Endothelial cell of umbilical vein (primary cell): ENCODE measurements around the gene ADAMTSL3. TPM values are rescaled to one million over a fixed set of nuclear protein-coding genes. Genes with fewer than 3 reads are reported as not detected.

Experiments used
- BruUV-seq: library from RNA; stranded (reverse); fragments of 400-500 nt; replicated peaks from 2 replicates; lab custom pipeline; 2021; lab: Mats Ljungman, UMichigan
- CTCF ChIA-PET: fragments of 300-600, 350-600 bp; sonication (Branson Sonifier 250); formaldehyde crosslinking; loops from one replicate; lab custom pipeline; 2021; ENCODE audit warnings: antibody characterized with exemption, inconsistent platforms; lab: Charles Lee
- POLR2A ChIA-PET: fragments of 300-600, 350-600 bp; sonication (Branson Sonifier 250); formaldehyde crosslinking; loops from one replicate; lab custom pipeline; 2021; ENCODE audit warnings: antibody characterized with exemption, inconsistent platforms; lab: Charles Lee
- DNase-seq: peaks from one replicate; pipeline ENCODE4 v3.0.0-alpha.2; 2011; ENCODE audit warnings: low read depth, low spot score
- FAIRE-seq: peaks from 2 replicates; lab custom pipeline; 2011; peaks lifted over from hg19 to GRCh38; lab: Jason Lieb, UNC
- H2AFZ ChIP-seq: 2 replicates; pipeline ENCODE4 v1.6.0; 2012; ENCODE audit warnings: low read depth, low read length, control low read depth, inconsistent platforms
- H3K27ac ChIP-seq: 2 replicates; pipeline ENCODE4 v1.5.1; 2011; ENCODE audit warnings: low read depth, mild to moderate bottlenecking, control low read depth, low read length, moderate library complexity; ENCODE audit not compliant: insufficient read depth
- H3K27me3 ChIP-seq, 2 experiments: 2 replicates each; pipeline versions ENCODE4 v1.6.0 to v1.6.1; 2011; ENCODE audit warnings: low read length in 2 of 2, mixed read lengths in 1 of 2; ENCODE audit not compliant: control insufficient read depth in 2 of 2, insufficient read depth in 2 of 2
- H3K36me3 ChIP-seq, 2 experiments: 2 replicates in 1 of 2; 3 replicates in 1 of 2; pipeline ENCODE4 v1.5.1; 2011; ENCODE audit warnings: low read length in 2 of 2, mild to moderate bottlenecking in 1 of 2, moderate library complexity in 1 of 2; ENCODE audit not compliant: control insufficient read depth in 2 of 2, insufficient read depth in 2 of 2; ENCODE audit errors: extremely low read depth in 1 of 2
- H3K4me1 ChIP-seq: 3 replicates; pipeline ENCODE4 v1.5.1; 2011; ENCODE audit warnings: mild to moderate bottlenecking, low read length; ENCODE audit not compliant: control insufficient read depth, insufficient read depth; ENCODE audit errors: extremely low read depth
- H3K4me2 ChIP-seq: 2 replicates; pipeline ENCODE4 v1.6.1; 2011; ENCODE audit warnings: low read length, control low read depth, mixed read lengths; ENCODE audit not compliant: insufficient read depth
- H3K4me3 ChIP-seq, 3 experiments: fragments of 200-600 bp in 1 of 3; sonication (generic), shearing (Covaris generic) in 1 of 3; replicated peaks in 1 of 3; 2 replicates each; pipeline ENCODE4 v1.5.1; 2011 to 2016; ENCODE audit warnings: control low read depth in 3 of 3, low read length in 3 of 3, mild to moderate bottlenecking in 2 of 3, inconsistent platforms in 1 of 3, low read depth in 1 of 3, moderate library complexity in 1 of 3; ENCODE audit not compliant: insufficient read depth in 1 of 3
- H3K79me2 ChIP-seq: 2 replicates; pipeline ENCODE4 v1.6.0; 2012; ENCODE audit warnings: low read length, inconsistent platforms; ENCODE audit not compliant: control insufficient read depth, insufficient read depth
- H3K9ac ChIP-seq: replicated peaks from 2 replicates; pipeline ENCODE3; 2011; ENCODE audit warnings: low read length, control low read depth; ENCODE audit not compliant: insufficient read depth; ENCODE audit errors: extremely low read depth
- H3K9me1 ChIP-seq: replicated peaks from 3 replicates; pipeline ENCODE4 v1.6.0; 2011; ENCODE audit warnings: mild to moderate bottlenecking, low read length; ENCODE audit not compliant: control insufficient read depth, insufficient read depth; ENCODE audit errors: extremely low read depth
- H3K9me3 ChIP-seq: replicated peaks from 2 replicates; pipeline ENCODE4 v1.5.1; 2012; ENCODE audit warnings: low read length, inconsistent platforms; ENCODE audit not compliant: control insufficient read depth, insufficient read depth
- H4K20me1 ChIP-seq: replicated peaks from 2 replicates; pipeline ENCODE3; 2011; ENCODE audit warnings: mild to moderate bottlenecking, low read length; ENCODE audit not compliant: control insufficient read depth, insufficient read depth; ENCODE audit errors: extremely low read depth
- EZH2 ChIP-seq: IDR thresholded peaks from 2 replicates; pipeline ENCODE4 v1.6.1; 2012; ENCODE audit warnings: borderline replicate concordance, low read depth, mild to moderate bottlenecking, moderate library complexity, low read length, inconsistent platforms; ENCODE audit not compliant: severe bottlenecking
- FOS ChIP-seq: IDR thresholded peaks from 2 replicates; pipeline ENCODE4 v1.6.1; 2011; ENCODE audit warnings: mild to moderate bottlenecking, low read length, moderate library complexity, borderline replicate concordance; ENCODE audit not compliant: insufficient read depth
- GATA2 ChIP-seq: IDR thresholded peaks from 2 replicates; pipeline ENCODE4 v1.7.0; 2011; ENCODE audit warnings: low read depth, mild to moderate bottlenecking, moderate library complexity, mixed read lengths, low read length; ENCODE audit not compliant: insufficient read length, insufficient read depth
- JUN ChIP-seq: IDR thresholded peaks from 2 replicates; pipeline ENCODE4 v1.6.1; 2011; ENCODE audit warnings: borderline replicate concordance, low read depth; ENCODE audit not compliant: insufficient read length, insufficient read depth
- MYC ChIP-seq: IDR thresholded peaks from one replicate; pipeline ENCODE4 v1.6.1; 2011; ENCODE audit warnings: mild to moderate bottlenecking, low read depth, low read length
- POLR2A ChIP-seq: IDR thresholded peaks from 2 replicates; pipeline ENCODE4 v1.6.1; 2012; ENCODE audit warnings: low read depth, mild to moderate bottlenecking, control low read depth, low read length
- POLR2AphosphoS5 ChIP-seq: IDR thresholded peaks from 2 replicates; pipeline ENCODE4 v1.6.1; 2012; ENCODE audit warnings: low read depth, mild to moderate bottlenecking, control low read depth, low read length, moderate library complexity; ENCODE audit not compliant: insufficient read depth
- dilution Hi-C: fragments of 300-500 bp; cut with MboI; formaldehyde crosslinking; loops from one replicate; pipeline ENCODE4 v1.15.0; 2019; ENCODE audit warnings: low sequenced_read_pairs; ENCODE audit not compliant: extremely low pct_ligation_motif_present
- intact Hi-C: fragments of 100-400 bp; cut with micrococcal nuclease; formaldehyde crosslinking; loops from one replicate; pipeline ENCODE4 v1.10.0; 2022
- polyA plus RNA-seq, 4 experiments: library from polyadenylated mRNA; depleted of rRNA in 3 of 4; stranded (reverse) in 3 of 4; unstranded in 1 of 4; fragments of >200 nt; gene quantifications; 2 replicates each; pipeline versions ENCODE4 v1.2.1 to v1.2.3, GENCODE V29; 2011 to 2012; ENCODE audit warnings: missing spikeins in 1 of 4
- total RNA-seq: library from RNA; stranded (reverse); gene quantifications from 2 replicates; pipeline ENCODE4 v1.2.3, GENCODE V29; 2021
- TF ChIP-seq, protein P1 (sequence below), 2 donors: IDR thresholded peaks; 1 replicate in 1 of 2; 2 replicates in 1 of 2; pipeline ENCODE4 v1.5.1; 2011; ENCODE audit warnings: low read length in 2 of 2, mild to moderate bottlenecking in 2 of 2, moderate library complexity in 2 of 2, control low read depth in 1 of 2, inconsistent platforms in 1 of 2, low read depth in 1 of 2; ENCODE audit not compliant: insufficient read depth in 1 of 2; ENCODE audit errors: extremely low read depth in 1 of 2

Gene ADAMTSL3
- total and polyA plus RNA-seq, 2 donors (not counting 3 experiments of a cell fraction or from before 2014, with no cell fraction given), result not detected

DNA sequence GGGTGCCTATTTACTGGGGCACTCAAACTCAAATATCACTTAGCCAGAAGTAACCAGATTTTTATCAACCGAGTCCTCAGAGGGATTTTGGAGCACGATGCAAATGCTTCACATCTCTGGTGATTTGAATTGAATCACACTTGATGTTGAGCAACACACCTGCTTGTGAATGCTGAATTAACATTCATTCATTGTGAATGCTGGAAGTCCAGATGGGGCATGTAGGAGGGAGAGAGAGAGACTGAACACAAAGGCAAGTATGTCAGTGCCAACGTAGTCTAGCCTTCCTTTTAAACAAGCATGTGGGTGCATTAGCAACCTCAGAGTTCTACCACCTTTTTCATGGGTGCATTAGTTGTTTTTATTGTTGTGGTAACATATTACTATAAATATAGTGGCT is 156.2 kb downstream of the ADAMTSL3 start:
- Histone ChIP-seq H3K27me3 (no peaks in the 10 kb centered on the region), H3K4me3 (no peak overlapping the region), H2AFZ (no peak overlapping the region), H3K9ac (no peak overlapping the region), H3K9me1 (no peaks in the 10 kb centered on the region), H3K79me2 (no peaks in the 10 kb centered on the region), H3K4me2 (no peak overlapping the region), H3K9me3 (peaks cover 1% of the 10 kb centered on the region), H3K4me1 (no peaks in the 10 kb centered on the region), H3K36me3 (no peaks in the 10 kb centered on the region), H3K27ac (no peak overlapping the region), H4K20me1 (no peaks in the 10 kb centered on the region)
- dilution Hi-C loops, result no loop called here
- no peak for FAIRE-seq
- BruUV-seq, result no TSS peak
- intact Hi-C loops, result no loop called here
- CTCF ChIA-PET, result no interaction called here
- no peak for DNase-seq
- no peak for TF ChIP-seq POLR2AphosphoS5
- no peak for TF ChIP-seq FOS
- no peak for TF ChIP-seq POLR2A
- TF ChIP-seq, protein P1, sequence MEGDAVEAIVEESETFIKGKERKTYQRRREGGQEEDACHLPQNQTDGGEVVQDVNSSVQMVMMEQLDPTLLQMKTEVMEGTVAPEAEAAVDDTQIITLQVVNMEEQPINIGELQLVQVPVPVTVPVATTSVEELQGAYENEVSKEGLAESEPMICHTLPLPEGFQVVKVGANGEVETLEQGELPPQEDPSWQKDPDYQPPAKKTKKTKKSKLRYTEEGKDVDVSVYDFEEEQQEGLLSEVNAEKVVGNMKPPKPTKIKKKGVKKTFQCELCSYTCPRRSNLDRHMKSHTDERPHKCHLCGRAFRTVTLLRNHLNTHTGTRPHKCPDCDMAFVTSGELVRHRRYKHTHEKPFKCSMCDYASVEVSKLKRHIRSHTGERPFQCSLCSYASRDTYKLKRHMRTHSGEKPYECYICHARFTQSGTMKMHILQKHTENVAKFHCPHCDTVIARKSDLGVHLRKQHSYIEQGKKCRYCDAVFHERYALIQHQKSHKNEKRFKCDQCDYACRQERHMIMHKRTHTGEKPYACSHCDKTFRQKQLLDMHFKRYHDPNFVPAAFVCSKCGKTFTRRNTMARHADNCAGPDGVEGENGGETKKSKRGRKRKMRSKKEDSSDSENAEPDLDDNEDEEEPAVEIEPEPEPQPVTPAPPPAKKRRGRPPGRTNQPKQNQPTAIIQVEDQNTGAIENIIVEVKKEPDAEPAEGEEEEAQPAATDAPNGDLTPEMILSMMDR (IDR thresholded peaks at IDR 0.05; ENCODE audit: extremely low read depth in 1 of 2, insufficient read depth in 1 of 2, low read depth in 1 of 2, low read length in 2 of 2), result no peak
- TF ChIP-seq JUN, result no peak
- TF ChIP-seq GATA2, result no peak
- TF ChIP-seq EZH2, result no peak
- TF ChIP-seq MYC, result no peak
- POLR2A ChIA-PET, result no interaction called here
